Stomach (tissue), 4 donors: ENCODE data around the gene TRAF7.

Experiments used
- CTCF ChIP-seq, 7 experiments: fragments of 450-650 bp in 4 of 7; fragments of 200-600 bp in 3 of 7; sonication (generic) in 3 of 7; IDR thresholded peaks; one replicate each; pipeline ENCODE4 v1.5.1; 2016 to 2019; ENCODE audit warnings: antibody characterized with exemption in 7 of 7, control low read depth in 2 of 7, mild to moderate bottlenecking in 1 of 7
- EP300 ChIP-seq: sonication (generic); formaldehyde crosslinking; IDR thresholded peaks from one replicate; pipeline ENCODE4 v1.6.1; 2017; ENCODE audit warnings: antibody characterized with exemption

GRCh38 chr16:2226918-2227317 is 71.3 kb downstream of the TRAF7 start:
- TF ChIP-seq CTCF (IDR thresholded peaks at IDR 0.05) (no peak), EP300 (no peak)
